GM21528 (cell line): Measurements from ENCODE around the gene TNIP3.

Experiments
- ATAC-seq: cut with Tn5 transposase; IDR thresholded peaks from one replicate; pipeline ENCODE4 v1.9.1; 2021; ENCODE audit warnings: mild to moderate bottlenecking, moderate library complexity; ENCODE audit not compliant: unreplicated experiment, low FRiP score

TNIP3 gene

DNA sequence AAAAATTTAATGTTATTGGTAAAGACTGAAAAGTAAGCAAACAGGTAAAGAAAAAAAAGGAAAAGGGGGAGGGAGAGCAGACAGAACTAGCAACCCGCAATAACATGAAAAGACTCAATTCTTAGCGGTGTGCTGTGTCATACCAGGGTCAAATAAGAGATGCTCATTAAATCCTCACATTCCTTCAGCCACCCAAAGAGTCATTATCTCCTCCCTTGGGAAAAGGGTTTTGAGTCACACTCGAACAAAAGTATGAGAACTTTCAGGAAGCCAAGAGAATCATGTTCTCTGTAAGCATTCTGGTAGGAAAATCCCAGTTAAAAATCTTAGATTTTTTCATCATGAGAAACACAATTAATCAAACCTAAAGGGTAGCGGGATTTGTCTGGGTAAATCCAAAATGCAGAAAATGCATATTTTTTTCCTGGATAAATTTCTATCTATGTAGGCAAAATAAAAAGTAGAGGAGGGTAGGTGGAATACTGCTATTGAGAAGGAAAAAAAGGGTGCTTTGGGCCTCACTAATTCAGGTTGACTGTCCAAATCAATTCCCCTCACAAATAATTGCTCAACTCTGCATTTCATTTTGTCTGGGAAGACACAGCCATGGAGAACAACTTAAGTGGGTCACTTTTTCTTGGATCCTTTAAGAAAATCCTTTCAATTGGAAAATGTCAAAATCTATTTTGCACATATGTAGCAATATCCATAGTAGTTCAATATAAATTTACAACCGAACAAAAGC is 23.2 kb downstream of the TNIP3 start:
- no peak for ATAC-seq

DNA sequence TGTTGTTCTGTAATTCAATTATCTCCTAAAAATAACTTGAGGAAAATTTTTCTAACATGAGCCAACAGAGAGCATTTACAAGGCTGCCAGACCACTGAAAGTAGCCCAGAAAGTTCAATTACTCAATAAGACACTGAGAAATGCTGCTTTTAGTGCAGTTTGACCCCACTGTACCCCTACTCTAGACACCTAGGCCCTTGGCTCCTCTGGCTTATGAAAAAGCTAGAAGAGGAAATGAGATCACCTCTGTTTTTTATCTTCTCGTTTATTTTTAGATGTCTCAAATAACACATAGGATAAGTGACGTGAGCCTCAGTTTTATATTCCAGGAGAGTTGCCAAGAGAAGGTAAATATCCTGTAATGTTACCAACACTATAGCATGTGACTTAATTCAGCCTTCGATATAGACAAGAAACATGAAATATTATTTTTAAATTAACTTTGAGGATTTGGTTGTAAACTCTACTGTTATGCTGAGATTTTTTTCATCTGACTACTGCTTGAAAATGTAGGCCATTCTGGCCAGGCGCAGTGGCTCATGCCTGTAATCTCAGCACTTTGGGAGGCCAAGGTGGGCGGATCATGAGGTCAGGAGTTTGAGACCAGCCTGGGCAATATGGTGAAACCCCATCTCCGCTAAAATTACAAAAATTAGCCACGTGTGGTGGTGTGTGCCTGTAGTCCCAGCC is 24.4 kb downstream of the TNIP3 start:
- ATAC-seq = peak; percentile 78

DNA sequence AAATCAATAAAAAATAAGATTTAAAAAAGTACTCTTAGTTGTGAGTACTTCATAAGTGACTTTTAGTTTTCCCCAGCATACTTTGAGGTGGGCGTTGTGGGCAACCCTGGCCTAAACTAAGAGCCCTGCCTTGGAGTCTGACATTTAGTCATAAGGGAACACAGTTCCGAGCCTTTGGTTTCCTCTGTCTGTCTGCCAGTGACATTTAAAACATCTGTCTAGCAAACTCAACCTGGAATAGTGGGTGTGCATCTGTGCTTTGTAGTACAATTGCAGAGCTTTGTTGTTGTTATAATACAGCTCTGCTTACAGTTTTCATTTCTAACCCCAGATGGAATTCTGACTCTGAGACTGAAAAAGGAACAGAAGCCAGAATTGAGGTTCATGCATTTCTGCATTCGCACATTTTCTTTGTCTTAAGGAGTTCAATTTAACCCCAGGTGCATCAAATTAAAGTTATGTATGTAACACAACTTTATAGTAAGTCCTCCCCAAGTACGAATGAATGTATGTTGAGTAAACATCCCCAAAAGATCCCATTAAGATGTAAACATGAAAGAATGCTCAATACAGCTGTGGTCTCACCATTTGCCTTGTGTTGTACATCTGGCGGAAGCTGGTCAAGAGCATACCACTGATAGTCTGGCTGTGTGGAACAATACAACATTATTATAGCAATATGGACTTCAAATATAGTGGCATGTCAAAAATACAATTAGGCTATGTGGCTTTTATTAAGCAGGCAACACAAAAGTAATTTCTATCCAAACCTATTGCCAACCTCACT is 25.9 kb downstream of the TNIP3 start:
- ATAC-seq = no peak

DNA sequence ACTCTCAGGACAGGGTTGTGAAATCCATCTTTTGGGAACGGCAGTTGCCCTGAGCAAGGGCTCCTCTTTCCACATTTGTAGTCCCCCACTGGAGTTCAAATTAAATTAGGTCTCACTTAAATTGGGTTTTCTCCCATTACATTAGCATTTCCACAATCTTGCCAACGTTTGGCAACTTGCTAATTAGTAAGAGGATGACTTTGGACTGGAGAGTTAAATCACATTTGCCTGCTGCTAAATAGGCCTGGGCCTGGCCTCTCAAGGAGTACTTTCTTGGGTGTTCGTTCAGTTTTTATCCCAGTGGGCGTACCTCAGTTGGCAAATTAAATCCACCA is 33.8 kb downstream of the TNIP3 start:
- ATAC-seq = no peak

DNA sequence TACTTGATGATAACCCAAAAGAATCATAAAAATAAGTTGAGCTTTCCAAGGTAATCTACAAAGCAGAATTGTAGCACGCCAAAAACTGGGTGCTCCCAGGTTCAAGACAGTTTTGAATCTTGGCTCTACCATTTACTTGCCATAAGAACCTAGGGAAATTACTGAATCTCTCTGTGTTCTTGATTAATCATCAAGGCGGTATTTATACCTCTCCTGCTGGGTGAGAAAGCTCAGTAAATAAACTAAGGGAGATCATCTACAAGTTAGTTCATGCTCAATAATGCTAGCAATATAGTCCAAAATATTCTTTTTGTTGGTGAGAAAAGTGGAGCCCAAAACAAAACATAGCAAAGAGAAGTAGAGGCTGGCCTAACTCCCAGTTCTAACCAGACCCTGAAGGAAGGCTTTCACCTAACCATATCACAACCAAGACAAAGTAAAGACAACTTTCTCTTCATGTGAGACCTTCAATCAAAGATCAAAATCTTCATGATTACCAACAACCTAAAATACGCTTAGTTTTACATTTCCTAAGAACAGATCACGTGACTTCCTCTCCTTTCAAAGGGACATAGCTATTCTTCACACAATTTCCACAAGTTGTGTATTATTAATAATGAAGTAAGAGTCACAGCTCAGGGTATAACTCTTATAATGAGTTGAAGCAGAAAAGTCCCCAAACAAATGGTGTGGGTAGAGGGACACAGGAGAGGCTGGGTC is 34.4 kb downstream of the TNIP3 start:
- ATAC-seq = no peak

DNA sequence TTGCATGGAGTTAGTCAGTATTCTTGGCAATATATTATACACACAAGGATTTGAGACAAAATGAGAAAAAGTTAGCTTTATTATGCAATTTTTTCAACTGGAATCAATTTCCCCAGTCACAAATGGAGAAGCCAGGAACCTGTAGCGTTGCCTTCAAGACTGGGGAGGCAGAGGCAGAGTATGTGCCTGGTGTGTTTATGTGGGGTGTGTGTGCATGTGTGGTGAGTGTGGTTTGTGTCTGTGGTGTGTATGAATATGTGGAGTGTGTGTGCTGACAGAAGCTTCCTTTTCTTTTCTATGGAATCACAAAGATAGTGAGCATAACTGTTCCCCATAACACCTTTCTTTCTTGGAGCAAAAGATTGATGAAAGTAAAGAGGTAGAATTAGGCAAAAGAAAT is 37.0 kb downstream of the TNIP3 start:
- no peak for ATAC-seq

DNA sequence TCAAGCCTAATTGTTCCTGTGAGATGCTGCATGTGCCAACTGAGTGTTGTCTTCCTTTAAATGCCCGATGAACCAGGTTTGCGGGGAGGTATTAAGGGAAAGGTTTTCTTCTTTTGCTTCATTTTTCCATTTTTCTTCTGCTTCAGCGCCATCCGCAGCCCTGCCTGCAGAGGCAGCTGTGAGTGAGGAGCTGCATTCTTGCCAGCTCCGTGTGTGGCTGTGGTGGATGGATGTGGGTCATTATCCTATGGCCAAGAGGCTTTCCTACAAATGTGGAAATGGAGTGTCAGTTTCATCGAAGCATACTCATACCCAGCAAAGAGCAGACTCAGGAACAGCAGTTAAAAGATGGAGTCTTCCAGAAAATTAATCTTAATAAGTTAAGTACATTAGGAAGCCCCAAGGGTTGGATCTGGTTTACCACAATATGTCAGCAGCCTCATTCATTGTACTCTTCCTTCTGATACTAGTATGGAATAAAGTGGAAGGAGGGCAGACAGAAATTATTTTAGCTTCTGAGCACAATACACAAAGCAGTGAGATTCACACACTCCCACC is 37.6 kb downstream of the TNIP3 start:
- no peak for ATAC-seq

DNA sequence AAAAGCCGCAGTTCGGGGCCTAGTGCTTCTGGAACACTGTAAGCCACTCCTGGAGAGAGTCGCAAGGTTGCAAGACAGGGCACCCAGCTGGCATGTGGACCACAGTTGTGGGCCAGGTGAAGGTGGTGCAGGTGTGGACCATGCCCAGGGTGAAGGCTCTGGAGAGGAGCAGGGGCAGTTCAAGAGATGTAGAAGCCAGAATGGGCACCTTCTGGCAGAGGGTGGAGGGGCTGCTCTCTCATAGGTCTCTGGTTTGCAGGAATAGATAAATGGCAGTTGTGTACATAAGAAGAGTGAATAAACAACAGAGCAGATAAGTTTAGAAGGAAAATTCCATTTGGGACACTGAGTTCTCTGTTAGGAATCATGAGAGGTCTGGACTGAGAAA is 38.6 kb downstream of the TNIP3 start:
- no peak for ATAC-seq

DNA sequence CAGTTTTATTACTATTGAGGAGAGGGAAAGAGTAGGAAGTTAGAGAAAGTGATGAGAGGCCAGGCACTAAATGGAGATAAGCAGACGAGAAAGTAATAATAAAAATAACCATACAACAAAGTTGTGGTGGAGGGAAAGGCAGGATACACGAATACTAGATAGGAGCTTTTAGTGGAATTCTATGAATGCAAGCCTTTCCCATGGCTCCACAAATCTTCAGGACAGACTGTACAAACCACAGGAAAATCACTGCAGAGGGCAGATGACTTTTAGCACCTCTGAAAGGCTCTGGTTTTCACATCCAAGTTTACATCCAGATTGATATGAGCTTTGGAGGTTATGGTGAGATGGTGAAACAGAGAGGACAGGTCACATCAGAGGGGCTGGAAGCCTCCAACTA is 41.5 kb downstream of the TNIP3 start:
- ATAC-seq = no peak

DNA sequence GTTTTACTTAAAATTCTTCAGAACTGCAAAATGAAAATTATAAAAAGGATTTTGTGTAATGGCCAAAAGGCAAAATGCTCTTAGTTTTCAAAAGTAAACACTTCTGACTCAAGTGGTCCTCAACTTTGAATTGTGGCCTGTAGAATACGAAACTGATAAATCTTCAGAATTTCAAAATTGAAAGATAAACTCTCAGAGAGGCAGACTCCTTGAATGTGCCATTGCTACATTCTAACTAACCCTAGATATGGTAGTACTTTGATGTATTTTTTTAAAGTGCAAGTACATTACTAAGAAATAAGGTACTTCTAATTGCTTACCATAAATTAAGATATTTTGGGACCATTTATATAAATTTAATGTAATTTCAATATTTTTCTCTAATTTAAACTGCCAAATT is 44.4 kb downstream of the TNIP3 start:
- ATAC-seq = no peak

DNA sequence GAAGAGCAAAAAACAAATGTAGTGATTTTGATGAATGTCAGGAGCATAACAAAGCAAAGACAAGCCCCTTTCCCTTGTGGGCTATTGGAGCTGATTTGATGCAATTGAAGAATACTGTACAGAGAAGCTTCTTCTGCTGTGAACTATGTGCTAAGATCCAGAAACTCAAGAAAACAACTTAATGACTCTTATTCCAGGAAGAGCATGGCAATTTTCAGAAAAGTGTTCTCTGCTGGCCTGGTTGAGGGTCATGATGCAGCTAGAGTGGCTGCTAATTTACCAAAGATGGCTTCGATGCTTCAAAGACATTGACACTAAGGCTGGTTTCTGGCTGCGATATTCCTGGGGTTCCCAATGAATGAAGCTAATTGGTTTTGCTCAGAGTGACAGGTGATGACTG is 45.8 kb downstream of the TNIP3 start:
- ATAC-seq = no peak

DNA sequence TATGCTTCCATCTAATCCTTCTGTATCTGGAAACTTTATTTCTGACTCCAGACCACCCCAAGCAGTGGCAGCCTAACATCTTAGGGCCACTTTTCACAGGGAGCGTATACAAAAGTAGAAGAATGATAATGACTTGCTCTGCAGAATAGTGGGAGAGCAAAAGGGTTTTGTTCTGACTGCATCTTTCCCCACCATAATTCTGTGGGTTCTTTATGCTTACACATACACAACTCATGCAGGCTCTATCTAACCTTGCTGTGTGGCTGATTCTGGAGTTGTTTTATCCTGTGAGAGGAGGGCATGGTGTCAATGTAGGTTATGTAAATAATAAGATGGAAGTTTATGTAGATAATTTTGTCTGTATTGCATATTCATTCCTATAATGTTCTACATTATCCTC is 49.4 kb downstream of the TNIP3 start:
- no peak for ATAC-seq

DNA sequence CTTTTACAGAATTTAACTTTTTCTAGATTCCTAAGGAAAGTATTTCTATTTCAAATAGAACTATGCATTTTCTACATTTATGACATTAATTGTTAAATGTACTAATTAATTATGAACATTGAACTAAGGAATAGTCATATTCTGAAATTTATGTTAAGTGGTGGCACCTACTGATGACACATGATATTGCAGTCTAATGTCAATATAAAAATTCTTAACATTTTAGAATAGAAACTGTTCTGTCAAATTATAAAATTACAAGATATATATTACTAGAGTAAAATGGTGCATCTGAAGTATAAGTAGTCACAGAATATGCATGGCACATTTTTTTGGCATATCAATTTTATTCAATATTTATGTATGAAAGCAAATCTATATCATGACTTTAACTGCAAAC is 51.6 kb downstream of the TNIP3 start:
- ATAC-seq = no peak

DNA sequence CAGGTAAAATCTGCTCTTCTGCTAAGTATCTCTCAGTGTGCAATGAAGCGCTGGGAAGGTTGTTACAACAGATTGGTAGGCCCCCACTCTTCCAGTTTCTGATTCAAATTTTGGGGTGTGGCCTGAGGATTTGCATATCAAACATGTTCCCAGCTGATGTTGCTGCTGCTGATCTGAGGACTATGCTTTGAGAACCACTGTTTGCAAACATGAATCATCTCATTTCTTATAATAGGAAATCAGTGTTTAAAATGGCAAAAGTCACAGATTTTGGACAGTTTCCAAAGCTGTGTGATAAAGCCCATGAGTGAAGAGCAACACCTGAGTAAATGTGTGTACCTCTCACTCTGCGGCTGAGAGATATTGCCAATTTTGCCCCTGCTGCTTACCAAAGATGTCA is 55.6 kb downstream of the TNIP3 start:
- ATAC-seq = no peak

DNA sequence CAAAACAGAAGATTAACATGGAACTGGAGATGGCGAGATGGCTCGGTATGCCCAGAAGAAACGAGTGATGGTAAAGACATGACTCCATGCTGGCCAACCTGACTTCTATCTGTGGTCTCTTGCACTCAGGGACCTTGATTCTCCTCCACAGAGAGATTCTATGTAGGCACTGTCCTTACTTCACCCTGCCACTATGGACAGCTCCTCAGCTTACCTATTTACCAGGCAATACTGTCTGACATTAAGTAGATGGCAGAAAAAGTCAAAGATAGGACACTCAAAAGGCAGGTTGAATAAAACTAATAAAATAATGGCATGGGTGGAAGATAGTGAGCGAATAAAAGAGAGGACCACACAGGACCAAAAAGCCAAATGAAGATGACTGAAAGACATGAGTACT is 56.6 kb downstream of the TNIP3 start:
- no peak for ATAC-seq

DNA sequence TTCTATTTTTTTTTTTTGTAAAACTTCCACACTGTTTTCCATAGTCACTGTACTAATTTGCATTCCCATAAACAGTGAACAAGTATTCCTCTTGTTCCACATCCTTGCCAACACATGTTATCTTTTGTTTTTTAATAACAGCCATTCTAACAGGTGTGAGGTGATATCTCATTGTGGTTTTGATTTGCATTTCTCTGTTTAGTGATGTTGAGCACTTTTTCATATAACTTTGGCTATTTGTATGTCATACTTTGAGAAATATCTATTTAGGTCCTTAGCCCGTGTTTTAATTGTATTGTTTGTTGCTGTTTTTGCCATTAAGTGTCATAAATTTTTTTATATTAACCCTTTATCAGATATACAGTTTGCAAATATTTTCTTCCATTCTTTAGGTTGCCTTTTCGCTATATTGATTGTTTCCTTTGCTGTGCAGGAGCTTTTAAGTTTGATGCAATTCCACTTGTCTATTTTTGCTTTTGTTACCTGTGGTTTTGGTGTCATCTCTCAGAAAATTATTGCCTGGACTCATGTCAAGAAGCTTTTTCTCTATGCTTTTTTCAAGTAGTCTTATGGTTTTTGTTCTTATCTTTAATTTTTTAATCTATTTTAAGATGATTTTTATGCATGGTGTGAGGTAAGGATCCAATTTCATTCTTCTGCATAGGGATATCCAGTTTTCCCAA is 63.9 kb downstream of the TNIP3 start:
- ATAC-seq = no peak

DNA sequence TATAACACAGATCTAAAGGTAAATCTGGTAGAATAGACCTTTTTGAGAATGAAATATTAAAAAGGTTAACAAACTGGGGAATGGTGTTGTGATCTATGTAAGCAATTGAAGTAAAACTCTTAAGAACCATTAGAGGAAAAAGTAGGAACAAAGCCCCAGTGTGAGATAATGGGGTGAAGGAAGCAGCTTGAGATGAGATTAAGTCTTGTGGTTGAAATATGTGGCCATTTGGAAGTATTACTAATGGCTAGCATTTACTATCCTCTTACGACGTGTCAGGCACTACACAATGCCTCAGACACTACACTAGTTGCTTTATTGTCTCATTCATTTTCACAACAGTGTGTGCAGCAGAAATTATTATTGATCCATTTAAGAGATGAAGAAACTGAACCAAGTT is 65.9 kb downstream of the TNIP3 start:
- no peak for ATAC-seq

DNA sequence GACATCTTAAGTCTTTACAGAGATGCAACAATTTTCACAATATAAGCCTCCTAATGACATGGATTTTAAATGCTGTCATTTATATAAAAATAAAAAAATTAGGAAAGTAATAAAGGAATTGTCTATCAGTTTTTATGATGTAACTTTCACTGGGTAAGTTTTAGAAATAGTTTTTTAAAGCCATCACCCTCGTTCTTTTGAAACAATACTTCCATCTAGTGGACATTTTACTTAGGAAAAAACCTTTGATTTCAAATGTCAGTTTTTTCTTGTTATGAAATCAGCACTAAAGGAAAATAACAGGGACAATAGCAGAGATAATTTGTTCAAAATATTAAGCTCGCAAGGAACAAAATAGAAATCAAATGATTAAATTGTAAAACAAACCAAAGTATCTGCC is 67.5 kb downstream of the TNIP3 start:
- no peak for ATAC-seq

DNA sequence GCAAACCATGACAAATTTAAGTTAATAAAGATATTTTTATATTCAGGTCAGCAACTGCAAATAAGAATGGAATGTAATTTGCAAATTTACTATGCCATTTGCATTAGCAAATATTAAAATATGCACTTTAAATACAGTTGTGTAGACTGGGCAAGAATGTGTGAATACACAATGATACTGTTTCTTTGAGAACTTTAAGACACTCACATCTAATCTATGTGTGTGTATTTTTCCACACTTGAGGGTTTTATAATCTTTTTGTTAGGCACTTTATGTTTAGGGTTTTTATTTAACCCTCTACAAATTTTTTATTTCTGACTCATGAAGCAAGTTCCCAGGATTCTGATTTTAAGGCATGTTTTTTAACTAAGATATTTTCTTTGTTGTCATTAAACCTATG is 67.9 kb downstream of the TNIP3 start:
- no peak for ATAC-seq

DNA sequence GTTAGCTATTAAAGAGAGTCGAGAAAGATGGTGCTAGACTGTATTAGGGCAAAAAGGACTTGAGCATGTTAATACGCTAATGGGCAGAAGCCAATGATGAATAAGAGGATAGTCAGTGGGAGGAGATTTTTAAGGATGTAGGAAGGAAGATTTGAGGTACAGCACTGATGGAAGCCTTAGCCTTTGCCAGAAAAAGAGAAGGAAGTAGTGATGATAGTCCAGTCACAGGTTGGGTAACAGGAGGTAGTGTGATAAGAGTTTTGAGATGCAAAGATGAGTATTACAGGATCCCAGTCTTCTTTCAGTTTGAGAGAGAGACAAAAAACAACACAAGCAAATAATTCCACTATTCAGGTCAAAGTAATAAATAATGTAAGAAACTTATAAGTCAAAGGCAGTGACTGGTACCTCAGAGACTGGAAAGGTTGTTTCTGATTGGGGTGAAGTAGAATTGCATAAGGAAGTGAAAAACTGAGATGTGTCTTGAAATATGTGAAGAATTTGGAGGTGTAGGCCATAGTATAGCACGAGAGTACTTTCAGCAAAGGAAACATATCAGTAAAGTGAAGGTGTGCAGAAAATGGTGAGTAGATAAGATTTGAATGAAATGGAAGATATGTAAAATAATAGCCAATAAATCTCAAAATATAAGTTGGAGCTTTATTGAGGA is 69.7 kb downstream of the TNIP3 start:
- ATAC-seq = no peak
